HG03175 (cell line): ENCODE measurements around the gene MOSMO.
A peak's percentile ranks its signal among the peaks of the same experiment; 100 is the strongest.
"Not testable (repeated sequence)": the region's sequence is repeated elsewhere in the genome, so short reads cannot be mapped to it uniquely, and the experiment has no call there.

Source experiments
- ATAC-seq: cut with Tn5 transposase; IDR thresholded peaks from one replicate; pipeline ENCODE4 v1.9.1; 2021; ENCODE audit warnings: mild to moderate bottlenecking, moderate library complexity; ENCODE audit not compliant: unreplicated experiment

The MOSMO gene

GRCh38 chr16:22002047-22002446 is 5.9 kb upstream of the MOSMO start:
- ATAC-seq = not testable (repeated sequence)

DNA sequence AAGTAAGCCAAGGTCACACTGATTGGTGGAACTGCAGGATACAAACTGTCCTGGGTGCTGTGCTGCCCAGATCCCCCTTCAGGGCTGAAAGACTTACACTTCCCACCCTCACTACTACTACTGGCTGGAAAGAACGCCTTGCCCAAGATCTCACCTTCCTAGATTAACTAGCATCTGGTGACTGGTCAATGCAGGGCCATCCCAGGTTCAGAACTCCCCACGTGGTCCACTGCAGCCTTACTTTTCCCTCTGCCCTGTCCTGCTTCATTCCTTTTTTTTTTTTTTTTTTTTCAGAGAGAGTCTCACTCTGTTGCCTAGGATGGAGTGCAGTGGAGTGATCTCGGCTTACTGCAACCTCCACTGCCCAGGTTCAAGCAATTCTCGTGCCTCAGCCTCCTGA is 4.7 kb upstream of the MOSMO start:
- ATAC-seq = no peak

- no peak for ATAC-seq
Measured at GRCh38 chr16:22004341-22004740, 3.6 kb upstream of the MOSMO start.

- ATAC-seq = no peak
Measured at GRCh38 chr16:22005746-22006145, 2.2 kb upstream of the MOSMO start.

GRCh38 chr16:22006636-22007035 is 1.3 kb upstream of the MOSMO start:
- no peak for ATAC-seq

DNA sequence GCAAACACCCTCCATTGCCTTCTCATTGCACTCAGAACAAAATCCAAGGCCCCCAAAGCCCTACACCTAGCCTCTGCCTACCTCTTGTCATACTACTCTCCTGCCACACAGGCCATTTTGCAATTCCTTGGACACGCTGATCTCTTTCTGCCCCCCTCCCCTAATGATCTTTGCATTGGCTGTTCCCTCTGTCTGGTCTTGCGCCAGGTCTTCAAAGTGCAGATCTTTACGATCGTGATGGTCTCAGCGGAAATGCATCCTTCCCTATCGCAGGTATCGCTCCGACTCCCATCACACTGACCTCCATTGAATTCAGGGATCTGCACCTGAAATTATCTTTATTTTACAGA is 777 bp upstream of the MOSMO start:
- no peak for ATAC-seq

GRCh38 chr16:22008215-22009059 is 526 bp downstream of the MOSMO start:
- ATAC-seq = peak; percentile 24

DNA sequence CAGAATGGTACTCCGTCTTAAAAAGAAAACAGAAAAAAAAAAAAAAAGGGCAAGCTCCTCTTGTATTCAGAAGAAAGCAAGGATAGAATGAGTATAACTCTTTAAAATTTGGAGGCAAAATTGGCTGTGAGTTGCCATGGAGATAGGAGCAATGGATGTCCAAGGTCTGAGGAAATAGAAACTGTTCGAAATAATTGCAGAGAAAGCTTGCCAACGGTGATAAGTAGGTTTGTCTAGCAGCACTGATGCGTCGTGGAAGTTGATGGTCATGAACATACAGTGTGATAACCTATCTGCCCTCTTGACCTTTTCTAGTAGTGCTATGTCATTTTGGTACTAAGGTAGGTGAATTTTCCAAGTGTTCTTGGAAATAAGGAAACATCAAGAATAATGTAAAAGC is 3.0 kb downstream of the MOSMO start:
- no peak for ATAC-seq

GRCh38 chr16:22012241-22012640 is 4.3 kb downstream of the MOSMO start:
- no peak for ATAC-seq

- ATAC-seq = no peak
Measured at GRCh38 chr16:22013486-22013885, 5.6 kb downstream of the MOSMO start.

DNA sequence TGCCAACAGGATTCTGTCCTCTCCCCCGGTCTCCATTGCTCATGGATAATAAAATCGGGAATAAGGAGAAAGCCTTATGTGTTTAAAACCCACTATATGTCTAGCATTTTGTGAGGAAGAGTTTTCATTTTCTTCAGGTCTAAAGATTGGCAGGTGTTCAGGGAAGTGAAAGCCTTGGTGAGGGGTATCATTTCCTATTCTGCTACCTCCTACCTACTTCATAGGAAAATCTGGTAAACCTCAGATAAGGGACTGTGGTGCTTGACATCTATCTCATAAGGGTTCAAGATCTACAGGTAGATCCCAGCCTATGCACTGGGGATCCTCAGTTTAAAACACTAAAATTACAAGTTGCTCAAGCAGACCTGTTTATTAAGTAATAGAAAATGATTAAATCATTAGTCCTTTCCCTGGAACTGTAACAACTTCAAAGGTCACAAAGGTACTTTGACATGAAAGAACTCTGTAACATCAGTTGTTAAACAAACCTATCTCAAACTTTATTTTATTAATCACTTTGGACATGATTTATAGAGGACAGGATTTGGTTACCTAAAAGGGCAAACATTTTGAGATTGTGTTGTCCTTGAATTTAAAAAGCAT is 6.5 kb downstream of the MOSMO start:
- no peak for ATAC-seq

DNA sequence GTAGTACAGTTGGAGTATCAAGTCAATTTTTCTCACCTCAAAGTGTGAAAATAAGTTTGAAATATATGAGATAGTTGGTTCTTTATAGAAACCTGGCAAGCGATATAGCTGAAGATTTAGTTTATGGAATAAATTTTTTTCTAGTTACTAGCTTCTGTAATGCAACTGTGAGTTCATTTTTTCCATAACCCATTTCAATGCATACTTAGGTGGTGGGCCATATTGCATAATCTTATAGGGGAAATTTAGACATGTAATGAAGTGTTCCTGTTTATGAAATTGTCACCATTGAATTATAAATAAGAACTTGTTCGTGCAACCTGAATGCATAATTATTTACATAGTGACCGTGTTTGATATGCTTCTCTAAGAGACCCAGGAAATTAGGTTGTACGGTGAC is 9.0 kb downstream of the MOSMO start:
- no peak for ATAC-seq

DNA sequence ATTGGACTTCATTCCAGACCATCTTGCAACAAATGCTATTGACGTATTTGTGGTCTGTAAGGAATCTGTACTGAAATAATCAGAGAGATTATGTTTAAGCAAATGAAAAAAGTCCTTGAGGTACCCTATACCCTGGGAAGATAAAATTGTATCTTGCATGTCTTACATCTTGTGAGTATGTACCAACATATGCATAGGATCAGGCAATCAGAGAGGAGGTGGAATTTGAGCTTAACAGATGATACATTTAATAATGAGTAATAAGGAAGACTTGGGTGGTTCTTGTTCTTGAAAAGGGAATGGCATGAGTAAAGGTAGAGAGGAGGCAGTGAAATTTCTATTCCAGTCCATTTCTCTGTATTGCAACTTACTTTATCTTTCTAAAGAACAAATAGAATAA is 10.6 kb downstream of the MOSMO start:
- ATAC-seq = no peak

DNA sequence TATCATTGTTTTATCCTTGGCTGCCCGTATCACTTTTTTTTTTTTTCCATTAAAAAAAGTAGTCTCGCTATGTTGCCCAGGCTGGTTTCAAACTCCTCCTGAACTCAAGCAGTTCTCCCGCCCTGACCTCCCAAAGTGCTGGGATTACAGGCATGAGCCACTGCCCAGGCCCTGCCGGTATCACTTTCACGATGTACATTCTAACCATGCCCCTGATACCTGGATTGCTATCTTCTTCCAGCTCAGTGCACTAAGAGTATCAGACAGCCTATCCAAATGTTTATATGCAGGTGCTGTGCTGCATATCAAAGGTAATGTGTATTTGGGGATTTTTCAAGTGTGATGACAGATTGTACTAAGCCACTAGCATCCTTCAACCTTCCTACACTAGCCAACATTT is 14.2 kb downstream of the MOSMO start:
- ATAC-seq = no peak

DNA sequence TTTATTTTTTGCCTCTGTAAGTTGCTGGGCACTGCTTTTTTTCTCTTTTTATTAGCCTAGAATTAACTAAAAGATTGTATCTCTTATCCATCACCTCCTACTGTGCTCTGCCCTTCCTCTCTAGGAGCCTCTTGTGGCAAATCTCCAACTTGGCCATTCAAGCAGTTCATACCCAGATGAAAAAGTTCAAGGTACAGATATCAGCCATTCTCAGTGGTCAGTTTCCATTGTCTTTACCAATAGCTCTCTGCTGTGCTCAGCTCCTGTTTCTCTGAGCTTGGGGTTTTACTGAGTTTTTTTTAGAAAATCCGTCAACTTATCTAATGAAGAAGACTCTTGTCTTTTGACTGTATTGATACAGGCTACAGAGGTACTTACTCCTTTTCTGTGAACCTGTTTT is 15.6 kb downstream of the MOSMO start:
- no peak for ATAC-seq

DNA sequence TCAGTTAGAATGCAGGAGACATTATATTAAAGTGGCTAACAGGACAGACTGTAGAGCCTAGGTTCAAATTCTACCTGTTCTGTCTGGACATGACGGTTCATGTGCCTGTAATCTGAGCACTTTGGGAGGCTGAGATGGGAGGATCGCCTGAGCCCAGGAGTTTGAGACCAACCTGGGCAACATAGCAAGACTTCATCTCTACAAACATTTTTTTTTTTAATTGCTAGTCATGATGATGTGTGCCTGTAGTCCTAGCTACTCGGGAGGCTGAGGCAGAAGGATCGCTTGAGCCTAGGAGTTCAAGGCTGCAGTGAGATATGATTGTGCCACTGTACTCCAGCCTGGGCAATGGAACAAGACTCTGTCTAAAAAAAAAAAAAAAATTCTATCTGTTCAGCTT is 16.9 kb downstream of the MOSMO start:
- not testable (repeated sequence) for ATAC-seq

DNA sequence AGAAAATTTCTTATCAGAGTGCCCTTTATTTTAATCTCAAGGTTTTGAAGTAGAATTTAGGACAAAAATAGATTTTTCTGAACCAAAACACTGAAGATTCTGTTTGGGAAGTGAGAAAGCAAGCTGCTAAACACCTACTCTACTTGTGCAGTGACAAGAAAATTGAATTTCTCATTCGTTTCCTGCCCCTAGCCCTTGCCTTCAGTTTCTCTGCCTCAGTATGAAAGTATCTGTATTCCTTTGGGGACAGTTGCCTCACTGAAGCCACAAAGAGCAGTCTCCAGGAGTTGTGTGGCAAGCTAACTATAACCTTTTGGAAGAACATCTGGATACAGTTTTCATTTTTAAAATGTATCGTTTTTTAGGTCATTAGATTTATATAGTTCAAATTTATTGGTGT is 19.7 kb downstream of the MOSMO start:
- no peak for ATAC-seq

DNA sequence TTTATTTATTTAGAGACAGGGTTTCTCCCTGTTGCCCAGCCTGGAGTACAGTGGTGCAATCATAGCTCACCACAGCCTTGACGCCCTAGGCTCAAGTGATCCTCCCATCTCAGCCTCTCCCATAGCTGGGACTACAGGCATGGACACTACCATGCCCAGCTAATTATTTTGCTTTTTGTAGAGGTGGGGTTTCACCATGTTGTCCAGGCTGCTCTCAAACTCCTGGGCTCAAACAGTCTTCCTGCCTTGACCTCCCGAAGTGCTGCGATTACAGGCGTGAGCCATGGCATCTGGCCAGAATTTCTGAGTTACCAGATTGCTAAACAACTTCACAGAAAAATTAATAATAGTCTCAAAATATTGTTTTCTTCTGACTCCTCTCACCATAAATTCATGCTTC is 21.7 kb downstream of the MOSMO start:
- no peak for ATAC-seq

- ATAC-seq = no peak
Measured at GRCh38 chr16:22030087-22030812, 22.3 kb downstream of the MOSMO start.

GRCh38 chr16:22031483-22032083 is 23.7 kb downstream of the MOSMO start:
- no peak for ATAC-seq

- ATAC-seq = no peak
Measured at GRCh38 chr16:22034503-22034902, 26.6 kb downstream of the MOSMO start.

GRCh38 chr16:22035153-22035552 is 27.2 kb downstream of the MOSMO start:
- no peak for ATAC-seq
